ENCODE data around the gene FAM110C. TPM values are rescaled to one million over a fixed set of nuclear protein-coding genes. Genes with fewer than 3 reads are reported as not detected.

The FAM110C gene, protein sequence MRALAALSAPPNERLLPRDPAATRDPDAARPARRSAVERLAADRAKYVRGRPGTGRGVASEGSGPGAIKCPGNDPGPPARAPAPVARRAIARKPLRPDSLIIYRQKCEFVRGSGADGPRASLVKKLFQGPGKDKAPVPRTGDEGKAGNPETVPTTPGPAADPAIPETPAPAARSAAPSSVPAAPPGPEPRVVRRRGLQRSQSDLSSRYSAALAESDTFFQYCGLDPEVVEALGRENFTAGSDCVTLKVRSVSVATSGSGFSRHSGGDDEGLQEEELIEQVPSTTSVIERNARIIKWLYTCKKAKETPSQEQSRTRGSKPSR
- total RNA-seq, result 10 to 100 TPM; 20.1 to 24.6 TPM

DNA sequence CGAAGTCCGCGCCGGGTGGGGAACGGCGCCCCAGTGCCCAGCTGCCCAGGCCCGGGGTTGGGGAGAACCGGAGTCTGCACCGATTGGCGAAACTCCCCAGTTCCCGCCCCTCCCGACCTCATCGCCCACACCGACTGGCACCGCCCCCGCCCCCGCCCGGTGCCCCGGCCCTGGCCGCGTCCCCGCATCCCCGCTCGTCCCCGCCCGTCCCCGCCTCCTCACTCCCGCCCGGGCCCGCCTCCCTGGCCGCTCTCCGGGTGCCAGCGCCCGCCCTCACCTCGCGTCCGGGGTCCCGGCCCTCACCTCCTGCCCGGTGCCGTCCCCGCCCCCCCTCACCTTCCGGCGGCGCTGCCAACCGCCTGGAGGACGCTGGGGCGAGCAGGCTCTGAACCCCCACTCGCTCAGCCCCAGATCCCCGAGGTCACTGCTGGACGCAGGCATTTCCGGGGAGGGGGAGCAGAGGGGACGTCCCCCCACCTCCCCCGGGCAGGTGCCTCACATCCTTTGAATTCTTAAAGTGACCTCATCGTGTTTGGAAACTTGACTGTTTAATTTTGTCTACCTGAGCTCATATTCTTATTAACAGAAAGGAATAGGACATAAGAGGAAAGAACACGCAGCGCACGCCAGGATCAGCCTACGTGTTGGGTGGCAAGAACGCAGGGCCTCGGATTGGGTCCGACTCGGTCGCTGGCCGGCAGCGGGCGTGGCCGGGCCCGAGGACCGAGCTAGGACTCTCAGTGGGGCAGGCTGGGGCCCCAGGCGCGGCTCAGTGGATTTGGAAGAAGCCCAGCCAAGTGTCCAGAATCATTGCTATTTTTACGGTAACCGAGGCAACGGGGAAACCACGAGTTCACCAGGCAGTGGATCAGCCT, at the start of gene FAM110C:
FAM110C (minus strand) TSS at position 35 of the 875 bp plus-strand sequence. CDS start 120 bp downstream, outside the sequence.
- no peaks in the 10 kb centered on the region for H3K36me3 ChIP-seq
- peak within 1 kb of the TSS; percentile 87 for H3K27ac ChIP-seq
- TF ChIP-seq CTCF (IDR thresholded peaks at IDR 0.05), result no peak
- H3K9me3 ChIP-seq, result no peaks in the 10 kb centered on the region
- peak within 1 kb of the TSS; percentile 87 to 94 for H3K9ac ChIP-seq (ENCODE audit: low read depth in 2 of 2, low read length in 2 of 2)
- intact Hi-C loops (cut with DNase I), result no loop called here
- H3K4me1 ChIP-seq, result no peaks in the 10 kb centered on the region
- peak within 1 kb of the TSS; percentile 62 for H3K4me3 ChIP-seq
- H3K27me3 ChIP-seq, result peaks cover 8% of the 10 kb centered on the region
- DNase-seq, result peak; percentile 92

DNA sequence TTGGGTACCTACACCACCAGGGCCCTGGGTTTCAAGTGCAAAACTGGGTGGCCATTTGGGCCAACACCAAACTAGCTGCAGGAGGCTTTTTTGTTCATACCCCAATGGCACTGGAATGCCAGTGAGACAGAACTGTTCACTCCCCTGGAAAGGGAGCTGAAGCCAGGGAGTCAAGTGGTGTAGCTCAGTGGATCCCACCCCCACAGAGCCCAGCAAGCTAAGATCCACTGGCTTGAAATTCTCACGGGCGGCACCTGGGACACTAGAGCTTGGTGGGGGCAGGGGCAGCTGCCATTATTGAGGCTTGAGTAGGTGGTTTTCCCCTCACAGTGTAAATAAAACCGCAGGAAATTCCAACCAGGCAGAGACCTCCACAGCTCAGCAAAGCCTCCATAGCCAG, 46.0 kb upstream of the FAM110C start:
- DNase-seq, result no peak
- Histone ChIP-seq H3K27me3 (no peaks in the 10 kb centered on the region), H3K4me3 (no peak overlapping the region), H3K36me3 (no peaks in the 10 kb centered on the region), H3K27ac (no peak overlapping the region), H3K4me1 (no peaks in the 10 kb centered on the region), H3K9me3 (no peaks in the 10 kb centered on the region), H3K9ac (ENCODE audit: low read depth in 2 of 2, low read length in 2 of 2) (no peak overlapping the region)
- intact Hi-C loops (cut with DNase I), result no loop called here
- TF ChIP-seq CTCF (IDR thresholded peaks at IDR 0.05), result no peak

- DNase-seq, result no peak
- Histone ChIP-seq H3K4me1 (no peaks in the 10 kb centered on the region), H3K9ac (ENCODE audit: low read depth in 2 of 2, low read length in 2 of 2) (no peak overlapping the region), H3K4me3 (no peak overlapping the region), H3K27ac (no peak overlapping the region), H3K27me3 (no peaks in the 10 kb centered on the region), H3K36me3 (no peaks in the 10 kb centered on the region), H3K9me3 (no peaks in the 10 kb centered on the region)
- TF ChIP-seq CTCF (IDR thresholded peaks at IDR 0.05), result no peak
- intact Hi-C loops (cut with DNase I), result no loop called here
These were observed 44.5 kb upstream of the FAM110C start for GRCh38 chr2:90645-91312.

DNA sequence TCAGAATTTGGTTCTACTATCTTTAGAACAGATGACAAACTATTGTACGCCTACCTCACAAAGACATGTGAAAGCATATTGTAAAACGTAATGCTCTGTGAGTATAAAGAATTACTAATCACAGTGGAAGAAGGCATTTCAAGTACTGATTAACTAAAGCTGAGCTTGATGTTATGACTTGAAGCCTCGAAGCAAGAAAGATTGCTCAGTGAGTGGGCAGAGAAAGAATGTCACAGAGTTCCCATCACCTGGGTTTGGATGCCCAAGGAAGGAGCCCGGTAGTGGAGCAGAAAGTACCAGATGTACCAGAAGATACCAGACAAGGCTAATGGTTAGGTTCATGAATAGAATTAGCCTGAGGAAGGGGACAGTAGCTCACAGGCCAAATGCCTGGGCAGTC, 39.5 kb upstream of the FAM110C start:
- intact Hi-C loops (cut with DNase I), result no loop called here
- H3K27ac ChIP-seq, result no peak overlapping the region
- TF ChIP-seq CTCF (IDR thresholded peaks at IDR 0.05), result no peak
- H3K9ac ChIP-seq (ENCODE audit: low read depth in 2 of 2, low read length in 2 of 2), result no peak overlapping the region
- DNase-seq, result no peak
- no peaks in the 10 kb centered on the region for H3K4me1 ChIP-seq
- H3K9me3 ChIP-seq, result no peaks in the 10 kb centered on the region
- H3K4me3 ChIP-seq, result no peak overlapping the region
- H3K36me3 ChIP-seq, result no peaks in the 10 kb centered on the region
- no peaks in the 10 kb centered on the region for H3K27me3 ChIP-seq

GRCh38 chr2:84121-84520, 37.8 kb upstream of the FAM110C start:
- Histone ChIP-seq H3K4me3 (no peak overlapping the region), H3K9me3 (no peaks in the 10 kb centered on the region), H3K36me3 (no peaks in the 10 kb centered on the region), H3K9ac (ENCODE audit: low read depth in 2 of 2, low read length in 2 of 2) (no peak overlapping the region), H3K27me3 (no peaks in the 10 kb centered on the region), H3K27ac (no peak overlapping the region), H3K4me1 (no peaks in the 10 kb centered on the region)
- intact Hi-C loops (cut with DNase I), result no loop called here
- DNase-seq, result no peak
- TF ChIP-seq CTCF (IDR thresholded peaks at IDR 0.05), result no peak
